Testis (tissue), 2 donors: ENCODE results near the gene KDM2A.
"Not testable (repeated sequence)": the region's sequence is repeated elsewhere in the genome, so short reads cannot be mapped to it uniquely, and the experiment has no call there.

Experiments used
- POLR2A ChIP-seq: fragments of 450-650 bp; IDR thresholded peaks from one replicate; pipeline ENCODE4 v1.6.1; 2017; ENCODE audit warnings: antibody characterized with exemption, mild to moderate bottlenecking, moderate library complexity
- TF ChIP-seq, protein P1 (sequence below), 3 experiments: fragments of 450-650 bp in 2 of 3; fragments of 200-600 bp in 1 of 3; sonication (generic) in 1 of 3; IDR thresholded peaks; one replicate each; pipeline ENCODE4 v1.5.1; 2016 to 2019; ENCODE audit warnings: antibody characterized with exemption in 3 of 3, mild to moderate bottlenecking in 2 of 3, moderate library complexity in 1 of 3

DNA sequence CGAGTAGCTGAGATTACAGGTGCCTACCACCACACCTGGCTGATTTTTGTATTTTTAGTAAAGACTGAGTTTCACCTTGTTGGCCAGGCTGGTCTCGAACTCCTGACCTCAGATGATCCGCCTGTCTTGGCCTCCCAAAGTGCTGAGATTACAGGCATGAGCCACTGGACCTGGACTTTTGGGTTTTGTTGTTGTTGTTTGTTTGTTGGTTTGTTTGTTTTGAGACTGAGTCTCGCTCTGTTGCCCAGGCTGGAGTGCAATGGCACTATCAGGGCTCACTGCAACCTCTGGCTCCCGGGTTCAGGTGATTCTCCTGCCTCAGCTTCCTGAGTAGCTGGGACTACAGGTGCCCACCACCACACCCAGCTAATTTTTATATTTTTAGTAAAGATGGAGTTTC is 4.7 kb downstream of the KDM2A start:
- TF ChIP-seq POLR2A, result not testable (repeated sequence)
- TF ChIP-seq, protein P1, sequence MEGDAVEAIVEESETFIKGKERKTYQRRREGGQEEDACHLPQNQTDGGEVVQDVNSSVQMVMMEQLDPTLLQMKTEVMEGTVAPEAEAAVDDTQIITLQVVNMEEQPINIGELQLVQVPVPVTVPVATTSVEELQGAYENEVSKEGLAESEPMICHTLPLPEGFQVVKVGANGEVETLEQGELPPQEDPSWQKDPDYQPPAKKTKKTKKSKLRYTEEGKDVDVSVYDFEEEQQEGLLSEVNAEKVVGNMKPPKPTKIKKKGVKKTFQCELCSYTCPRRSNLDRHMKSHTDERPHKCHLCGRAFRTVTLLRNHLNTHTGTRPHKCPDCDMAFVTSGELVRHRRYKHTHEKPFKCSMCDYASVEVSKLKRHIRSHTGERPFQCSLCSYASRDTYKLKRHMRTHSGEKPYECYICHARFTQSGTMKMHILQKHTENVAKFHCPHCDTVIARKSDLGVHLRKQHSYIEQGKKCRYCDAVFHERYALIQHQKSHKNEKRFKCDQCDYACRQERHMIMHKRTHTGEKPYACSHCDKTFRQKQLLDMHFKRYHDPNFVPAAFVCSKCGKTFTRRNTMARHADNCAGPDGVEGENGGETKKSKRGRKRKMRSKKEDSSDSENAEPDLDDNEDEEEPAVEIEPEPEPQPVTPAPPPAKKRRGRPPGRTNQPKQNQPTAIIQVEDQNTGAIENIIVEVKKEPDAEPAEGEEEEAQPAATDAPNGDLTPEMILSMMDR (IDR thresholded peaks at IDR 0.05), result not testable (repeated sequence)
